GM12864 (cell line): ENCODE data around the gene PC.

Source experiments
- DNase-seq: peaks from one replicate; pipeline ENCODE4 v3.0.0-alpha.2; 2011; ENCODE audit warnings: low read depth
- H3K4me3 ChIP-seq: 2 replicates; pipeline ENCODE4 v1.5.1; 2011; ENCODE audit warnings: mild to moderate bottlenecking, low read depth, low read length, control low read depth
- CTCF ChIP-seq: IDR thresholded peaks from 2 replicates; pipeline ENCODE4 v1.5.1; 2011; ENCODE audit warnings: low read depth, mild to moderate bottlenecking, moderate library complexity, low read length, control low read depth, inconsistent platforms; ENCODE audit errors: missing control alignments

Gene PC

GRCh38 chr11:66864924-66865697 is 93.1 kb downstream of the PC start:
- no peak for TF ChIP-seq CTCF
- H3K4me3 ChIP-seq: no peak overlapping the region
- no peak for DNase-seq

- DNase-seq: no peak
- no peak for TF ChIP-seq CTCF
- H3K4me3 ChIP-seq: no peak overlapping the region
Observed at GRCh38 chr11:66864172-66864901, 93.8 kb downstream of the PC start.

- no peak for DNase-seq
- no peak overlapping the region for H3K4me3 ChIP-seq
- no peak for TF ChIP-seq CTCF
Observed at GRCh38 chr11:66863428-66864125, 94.6 kb downstream of the PC start.

GRCh38 chr11:66862559-66863037 is 95.6 kb downstream of the PC start:
- DNase-seq: no peak
- H3K4me3 ChIP-seq: no peak overlapping the region
- no peak for TF ChIP-seq CTCF

- DNase-seq: no peak
- no peak overlapping the region for H3K4me3 ChIP-seq
- no peak for TF ChIP-seq CTCF
Observed at GRCh38 chr11:66861774-66862558, 96.2 kb downstream of the PC start.

GRCh38 chr11:66861038-66861773 is 97.0 kb downstream of the PC start:
- no peak for DNase-seq
- no peak overlapping the region for H3K4me3 ChIP-seq
- TF ChIP-seq CTCF: no peak
